HS-27A (cell line): Measurements from ENCODE around the gene ANGEL2.

Experiments
- DNase-seq: peaks from one replicate; pipeline ENCODE4 v3.0.0-alpha.2; 2012; ENCODE audit warnings: low read depth, missing footprints

Gene ANGEL2

GRCh38 chr1:212951126-212951946, 64.3 kb downstream of the ANGEL2 start:
- DNase-seq, result no peak

GRCh38 chr1:212950243-212951125, 65.2 kb downstream of the ANGEL2 start, which contains the start of gene VASH2:
VASH2 (plus strand) TSS chr1:212950541; CDS start chr1:212951543, 1,002 bp downstream.
- DNase-seq, result no peak

GRCh38 chr1:212949771-212950170, 65.9 kb downstream of the ANGEL2 start:
- no peak for DNase-seq

- no peak for DNase-seq
Observed at GRCh38 chr1:212946872-212947271, 68.8 kb downstream of the ANGEL2 start.

GRCh38 chr1:212945463-212946160, 70.1 kb downstream of the ANGEL2 start:
- DNase-seq, result no peak

- DNase-seq, result no peak
Observed at GRCh38 chr1:212945056-212945455, 70.6 kb downstream of the ANGEL2 start.

GRCh38 chr1:212944229-212944901, 71.3 kb downstream of the ANGEL2 start:
- DNase-seq, result no peak

GRCh38 chr1:212943393-212943710, 72.3 kb downstream of the ANGEL2 start:
- DNase-seq, result no peak

GRCh38 chr1:212942679-212943392, 72.8 kb downstream of the ANGEL2 start:
- DNase-seq, result no peak
